ENCODE results near the gene RPH3AL.
"Not testable (repeated sequence)": the region's sequence is repeated elsewhere in the genome, so short reads cannot be mapped to it uniquely, and the experiment has no call there.

RPH3AL gene

GRCh38 chr17:280901-281300 lies 71.7 kb downstream of the RPH3AL start:
- DNase-seq = no peak

GRCh38 chr17:280216-280615 lies 72.4 kb downstream of the RPH3AL start:
- no peak for DNase-seq

GRCh38 chr17:279776-280175 lies 72.8 kb downstream of the RPH3AL start:
- no peak for DNase-seq

GRCh38 chr17:279331-279730 lies 73.3 kb downstream of the RPH3AL start:
- DNase-seq = no peak

- DNase-seq = no peak
Observed at GRCh38 chr17:278676-279059, 73.9 kb downstream of the RPH3AL start.

GRCh38 chr17:278055-278675 lies 74.4 kb downstream of the RPH3AL start:
- no peak for DNase-seq

- no peak for DNase-seq
Observed at GRCh38 chr17:274902-275301, 77.7 kb downstream of the RPH3AL start.

GRCh38 chr17:273981-274832 lies 78.4 kb downstream of the RPH3AL start:
- DNase-seq = peak; percentile 13

GRCh38 chr17:272856-273255 lies 79.8 kb downstream of the RPH3AL start:
- DNase-seq = not testable (repeated sequence)

- DNase-seq = not testable (repeated sequence)
Observed at GRCh38 chr17:271928-272623, 80.5 kb downstream of the RPH3AL start.

- no peak for DNase-seq
Observed at GRCh38 chr17:269616-270514, 82.7 kb downstream of the RPH3AL start.

GRCh38 chr17:266701-267667 lies 85.6 kb downstream of the RPH3AL start:
- DNase-seq = peak; percentile 74

- DNase-seq = peak; percentile 27
Observed at GRCh38 chr17:266219-266618, 86.4 kb downstream of the RPH3AL start.

GRCh38 chr17:265718-266117 lies 86.9 kb downstream of the RPH3AL start:
- DNase-seq = peak; percentile 16

- DNase-seq = peak; percentile 11
Observed at GRCh38 chr17:263773-264172, 88.8 kb downstream of the RPH3AL start.

- peak; percentile 5 for DNase-seq
Observed at GRCh38 chr17:263271-263670, 89.3 kb downstream of the RPH3AL start.

GRCh38 chr17:261635-262034 lies 91.0 kb downstream of the RPH3AL start:
- DNase-seq = no peak

- peak; percentile 4 for DNase-seq
Observed at GRCh38 chr17:260944-261343, 91.7 kb downstream of the RPH3AL start.

- peak; percentile 22 for DNase-seq
Observed at GRCh38 chr17:260031-260791, 92.4 kb downstream of the RPH3AL start.

- no peak for DNase-seq
Observed at GRCh38 chr17:259341-259976, 93.1 kb downstream of the RPH3AL start.
